K562 (cell line): ENCODE measurements around the gene ORAI3. TPM values are rescaled to one million over a fixed set of nuclear protein-coding genes. Genes with fewer than 3 reads are reported as not detected.
A peak's percentile ranks its signal among the peaks of the same experiment; 100 is the strongest.

Source experiments
- BRF1 ChIP-seq: IDR thresholded peaks from 3 replicates; pipeline ENCODE4 v1.6.1; 2011; ENCODE audit warnings: borderline replicate concordance, mild to moderate bottlenecking; ENCODE audit not compliant: insufficient read length; ENCODE audit errors: extremely low read depth
- ETS1 ChIP-seq: conservative IDR thresholded peaks from 2 replicates; pipeline ENCODE4 v1.6.1; 2011; ENCODE audit warnings: low read depth, mild to moderate bottlenecking, low read length; ENCODE audit not compliant: control insufficient read depth
- KLF16 ChIP-seq: IDR thresholded peaks from 2 replicates; pipeline ENCODE4 v1.6.1; 2016; ENCODE audit warnings: antibody characterized with exemption
- RREB1 ChIP-seq: fragments of 250-450 bp; sonication (Bioruptor Pico); IDR thresholded peaks from 2 replicates; pipeline ENCODE4 v1.4.0; 2020
- ZBTB40 ChIP-seq, 2 experiments: fragments of 450-650 bp in 1 of 2; sonication (generic) in 1 of 2; formaldehyde crosslinking in 1 of 2; IDR thresholded peaks; 2 replicates each; pipeline versions ENCODE4 v1.7.1 to v1.9.0; 2016 to 2022; ENCODE audit warnings: inconsistent platforms in 1 of 2, mild to moderate bottlenecking in 1 of 2, missing genetic modification reagents in 1 of 2
- ZNF24 ChIP-seq: fragments of 450-650 bp; IDR thresholded peaks from 2 replicates; pipeline ENCODE4 v1.6.1; 2016
- ZNF253 ChIP-seq: fragments of 250-450 bp; sonication (Bioruptor Pico); conservative IDR thresholded peaks from 2 replicates; pipeline ENCODE4 v1.6.1; 2021; ENCODE audit warnings: mild to moderate bottlenecking
- ZNF830 ChIP-seq: fragments of 250-450 bp; sonication (Bioruptor Pico); IDR thresholded peaks from 2 replicates; pipeline ENCODE4 v1.5.0; 2021; ENCODE audit warnings: mild to moderate bottlenecking
- polyA plus RNA-seq, 8 experiments: library from polyadenylated mRNA; depleted of rRNA in 4 of 8; stranded (reverse) in 5 of 8; unstranded in 3 of 8; fragments of >200 nt; fragmentation: Nextera tagmentation in 2 of 8; fragmentation: Illumina TruSeq in 1 of 8; extraction: Ambion mirVana in 2 of 8; extraction: Trizol in 1 of 8; gene quantifications; 2 replicates each; pipeline versions ENCODE4 v1.2.1 to v1.2.3, GENCODE V29; 2011 to 2014; ENCODE audit warnings: inconsistent platforms in 1 of 8, missing spikeins in 1 of 8
- total RNA-seq, 7 experiments: library from RNA; depleted of rRNA in 6 of 7; stranded (reverse); fragments of >200 nt in 6 of 7; fragmentation: Illumina TruSeq in 2 of 7; extraction: Trizol in 2 of 7; gene quantifications; 2 replicates each; pipeline versions ENCODE4 v1.2.1 to v1.2.3, GENCODE V29; 2011 to 2021; ENCODE audit warnings: low replicate concordance in 1 of 7
- TF ChIP-seq, protein P1 (sequence below): sonication (generic); formaldehyde crosslinking; IDR thresholded peaks from 2 replicates; pipeline ENCODE4 v1.9.0; 2022; ENCODE audit warnings: mild to moderate bottlenecking, missing genetic modification reagents

ORAI3 gene
- total and polyA plus RNA-seq, 9 of the 15 experiments (the other 6 are each of a cell fraction or from before 2014, with no cell fraction given) = 4.9 to 23.3 (median 14.1) TPM

DNA sequence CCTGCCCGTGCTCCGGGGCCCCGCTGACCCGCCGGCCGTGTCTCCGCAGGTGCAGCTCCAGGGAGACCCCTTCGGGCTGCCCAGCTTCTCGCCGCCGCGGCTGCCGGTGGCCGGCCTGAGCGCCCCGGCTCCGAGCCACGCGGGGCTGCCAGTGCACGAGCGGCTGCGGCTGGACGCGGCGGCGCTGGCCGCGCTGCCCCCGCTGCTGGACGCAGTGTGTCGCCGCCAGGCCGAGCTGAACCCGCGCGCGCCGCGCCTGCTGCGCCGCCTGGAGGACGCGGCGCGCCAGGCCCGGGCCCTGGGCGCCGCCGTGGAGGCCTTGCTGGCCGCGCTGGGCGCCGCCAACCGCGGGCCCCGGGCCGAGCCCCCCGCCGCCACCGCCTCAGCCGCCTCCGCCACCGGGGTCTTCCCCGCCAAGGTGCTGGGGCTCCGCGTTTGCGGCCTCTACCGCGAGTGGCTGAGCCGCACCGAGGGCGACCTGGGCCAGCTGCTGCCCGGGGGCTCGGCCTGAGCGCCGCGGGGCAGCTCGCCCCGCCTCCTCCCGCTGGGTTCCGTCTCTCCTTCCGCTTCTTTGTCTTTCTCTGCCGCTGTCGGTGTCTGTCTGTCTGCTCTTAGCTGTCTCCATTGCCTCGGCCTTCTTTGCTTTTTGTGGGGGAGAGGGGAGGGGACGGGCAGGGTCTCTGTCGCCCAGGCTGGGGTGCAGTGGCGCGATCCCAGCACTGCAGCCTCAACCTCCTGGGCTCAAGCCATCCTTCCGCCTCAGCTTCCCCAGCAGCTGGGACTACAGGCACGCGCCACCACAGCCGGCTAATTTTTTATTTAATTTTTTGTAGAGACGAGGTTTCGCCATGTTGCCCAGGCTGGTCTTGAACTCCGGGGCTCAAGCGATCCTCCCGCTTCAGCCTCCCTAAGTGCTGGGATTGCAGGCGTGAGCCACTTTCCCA, 46.6 kb upstream of the ORAI3 start (continued):
- TF ChIP-seq ZBTB40 (IDR thresholded peaks at IDR 0.05) (no peak), ZBTB40 (CRISPR knock-in tag; IDR thresholded peaks at IDR 0.05) (no peak), RREB1 (no peak), KLF16 (no peak), ZNF253 (CRISPR knock-in tag) (no peak), ETS1 (peak; percentile 69; the same call in 1 of the 2 replicates), ZNF830 (CRISPR knock-in tag) (0 out of 2 replicates have a peak, but pooled peaks have one; percentile 34), BRF1 (no peak), ZNF24 (no peak)
- TF ChIP-seq, protein P1, sequence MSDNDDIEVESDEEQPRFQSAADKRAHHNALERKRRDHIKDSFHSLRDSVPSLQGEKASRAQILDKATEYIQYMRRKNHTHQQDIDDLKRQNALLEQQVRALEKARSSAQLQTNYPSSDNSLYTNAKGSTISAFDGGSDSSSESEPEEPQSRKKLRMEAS = no peak
